Spleen (tissue), 11 donors: Measurements from ENCODE around the gene CHRM4. TPM values are rescaled to one million over a fixed set of nuclear protein-coding genes. Genes with fewer than 3 reads are reported as not detected.

Experiments
- DNase-seq: peaks from one replicate; pipeline ENCODE4 v3.0.0-alpha.2; 2020
- H3K27ac ChIP-seq, 8 donors: fragments of 200-600 bp; sonication (generic) in 7 of 8; 1 replicate in 4 of 8; 2 replicates in 4 of 8; pipeline versions ENCODE4 v1.5.0 to v1.8.0; 2016 to 2021; ENCODE audit warnings: inconsistent platforms in 4 of 8, mild to moderate bottlenecking in 4 of 8, moderate library complexity in 1 of 8
- H3K27me3 ChIP-seq, 7 donors: fragments of 200-600 bp; sonication (generic) in 6 of 7; replicated peaks in 1 of 7; 1 replicate in 4 of 7; 2 replicates in 3 of 7; pipeline versions ENCODE4 v1.5.0 to v1.8.0; 2016 to 2021; ENCODE audit warnings: inconsistent platforms in 3 of 7, mild to moderate bottlenecking in 1 of 7
- H3K36me3 ChIP-seq, 6 donors: fragments of 200-600 bp; sonication (generic) in 5 of 6; 1 replicate in 4 of 6; 2 replicates in 2 of 6; pipeline versions ENCODE4 v1.5.0 to v1.8.0; 2016 to 2021; ENCODE audit warnings: inconsistent platforms in 2 of 6
- H3K4me1 ChIP-seq, 6 donors: fragments of 200-600 bp; sonication (generic) in 5 of 6; 1 replicate in 3 of 6; 2 replicates in 3 of 6; pipeline versions ENCODE4 v1.5.0 to v1.8.0; 2016 to 2021; ENCODE audit warnings: inconsistent platforms in 3 of 6
- H3K4me3 ChIP-seq, 8 donors: fragments of 200-600 bp; sonication (generic) in 7 of 8; 1 replicate in 4 of 8; 2 replicates in 4 of 8; pipeline versions ENCODE4 v1.5.0 to v1.8.0; 2016 to 2021; ENCODE audit warnings: inconsistent platforms in 4 of 8, mild to moderate bottlenecking in 4 of 8, moderate library complexity in 2 of 8
- H3K9me3 ChIP-seq, 8 donors: fragments of 200-600 bp; sonication (generic) in 7 of 8; 1 replicate in 4 of 8; 2 replicates in 4 of 8; pipeline versions ENCODE4 v1.5.0 to v1.8.0; 2016 to 2021; ENCODE audit warnings: inconsistent platforms in 4 of 8
- POLR2A ChIP-seq, 3 donors: fragments of 450-650 bp; IDR thresholded peaks; one replicate each; pipeline ENCODE4 v1.5.1; 2017; ENCODE audit warnings: antibody characterized with exemption in 3 of 3, mild to moderate bottlenecking in 1 of 3
- POLR2AphosphoS5 ChIP-seq, 3 donors: sonication (generic); formaldehyde crosslinking; IDR thresholded peaks; one replicate each; pipeline ENCODE4 v1.5.1; 2017; ENCODE audit warnings: antibody characterized with exemption in 3 of 3
- WGBS, 5 donors: extraction: QIAGEN DNeasy Blood & Tissue Kit in 3 of 5; methylation state at CpG; one replicate each; pipeline versions ENCODE4 v1.1.5 to v1.1.7; 2013 to 2018; 5-methylcytosine and 5-hydroxymethylcytosine counted together
- intact Hi-C: fragments of 100-400 bp; cut with DNase I; formaldehyde crosslinking; loops from one replicate; pipeline ENCODE4 v1.15.0; 2023; ENCODE audit warnings: low total_unique reads
- polyA plus RNA-seq, 3 donors: library from polyadenylated mRNA; stranded (reverse); fragments of 200-250 nt; gene quantifications; one replicate each; pipeline ENCODE4 v1.2.1, GENCODE V29; 2013
- total RNA-seq, 7 donors: library from RNA; depleted of rRNA in 3 of 7; stranded (reverse); fragments of >200 nt in 3 of 7; fragmentation: NEBNext Ultra II Directional in 4 of 7; extraction: Animal tissue kit (Norgen Biotek cat#: 25700) in 4 of 7; gene quantifications; one replicate each; pipeline versions ENCODE4 v1.1.0 to v1.2.1, GENCODE V29; 2016 to 2021
- TF ChIP-seq, protein P1 (sequence below), 11 experiments: fragments of 200-600 bp in 7 of 11; fragments of 450-650 bp in 4 of 11; sonication (generic) in 4 of 11; IDR thresholded peaks in 8 of 11; conservative IDR thresholded peaks in 3 of 11; 1 replicate in 7 of 11; 2 replicates in 4 of 11; pipeline versions ENCODE4 v1.4.0 to v1.8.0; 2016 to 2021; ENCODE audit warnings: antibody characterized with exemption in 11 of 11, inconsistent platforms in 4 of 11, mild to moderate bottlenecking in 1 of 11
- donor health status: healthy with polysubstance abuse.
- donor health status: DM: no; HTN: no; CAD: no; lungs with moderate emphysema.
- donor health status: DM: no; HTN: no; CAD: no.
- donor health status: Bipolar disorder and iron deficiency.
- donor health status: healthy.
- donor health status: DM: no; HTN: no; CAD: no.
- donor health status: DM: yes; HTN: yes; CAD: no.

Gene CHRM4
- total and polyA plus RNA-seq, 10 donors: 0.06 to 34.1 (median 3.3) TPM

DNA sequence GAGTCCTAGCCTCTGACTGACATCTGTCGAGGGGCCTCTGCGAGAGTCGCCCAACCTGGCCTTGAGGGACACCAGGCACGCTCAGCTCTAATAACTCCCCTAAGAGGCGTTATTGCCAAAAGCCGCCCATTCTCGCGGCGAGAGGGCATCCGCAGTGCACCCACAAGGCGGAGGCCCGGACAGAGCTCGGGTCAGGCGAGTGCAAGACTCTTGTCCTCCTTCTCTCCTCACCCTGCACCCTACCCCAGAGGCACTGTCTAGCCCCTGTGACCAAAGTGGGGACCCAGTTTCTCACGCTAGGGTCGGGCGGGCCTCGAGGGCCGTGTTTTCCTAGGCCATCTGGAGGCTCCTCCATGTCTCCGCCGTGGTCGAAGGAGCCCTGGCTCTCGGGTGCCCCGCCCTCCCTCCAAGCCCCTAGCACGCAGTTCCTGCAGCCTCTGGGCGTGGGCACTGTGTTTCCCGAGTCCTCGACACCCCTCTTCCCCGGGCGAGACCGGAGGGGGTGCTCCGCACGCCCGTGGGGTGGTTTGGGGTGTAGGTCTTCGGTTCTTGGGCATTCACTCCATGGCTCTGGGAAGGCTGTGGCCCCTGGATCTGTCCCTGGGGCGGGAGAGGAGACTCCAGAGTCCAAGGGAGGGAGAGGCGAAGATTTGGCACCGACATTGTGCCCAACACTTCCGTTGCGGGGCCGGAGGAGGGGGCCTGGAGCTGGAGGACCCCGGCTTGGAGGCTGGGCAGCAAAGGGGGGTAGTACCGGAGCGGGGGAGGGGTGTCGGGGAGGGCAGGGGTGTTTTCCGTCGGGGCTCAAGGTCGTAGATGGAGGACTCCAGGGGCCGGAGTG lies 1.0 kb downstream of the CHRM4 start:
- Histone ChIP-seq H3K27ac (peak overlapping the region in 4 of 8 donors; percentile 49 to 74 (median 66)), H3K27me3 (peaks cover 11 to 82% (median 61%) of the 10 kb centered on the region in 7 donors), H3K4me1 (peaks cover 25 to 68% (median 51%) of the 10 kb centered on the region in 6 donors), H3K9me3 (no peaks in the 10 kb centered on the region), H3K4me3 (peak overlapping the region in 7 of 8 donors; percentile 33 to 67 (median 48)), H3K36me3 (peaks cover 0 to 8% (median 0%) of the 10 kb centered on the region in 6 donors)
- intact Hi-C loops: no loop called here
- TF ChIP-seq, protein P1, sequence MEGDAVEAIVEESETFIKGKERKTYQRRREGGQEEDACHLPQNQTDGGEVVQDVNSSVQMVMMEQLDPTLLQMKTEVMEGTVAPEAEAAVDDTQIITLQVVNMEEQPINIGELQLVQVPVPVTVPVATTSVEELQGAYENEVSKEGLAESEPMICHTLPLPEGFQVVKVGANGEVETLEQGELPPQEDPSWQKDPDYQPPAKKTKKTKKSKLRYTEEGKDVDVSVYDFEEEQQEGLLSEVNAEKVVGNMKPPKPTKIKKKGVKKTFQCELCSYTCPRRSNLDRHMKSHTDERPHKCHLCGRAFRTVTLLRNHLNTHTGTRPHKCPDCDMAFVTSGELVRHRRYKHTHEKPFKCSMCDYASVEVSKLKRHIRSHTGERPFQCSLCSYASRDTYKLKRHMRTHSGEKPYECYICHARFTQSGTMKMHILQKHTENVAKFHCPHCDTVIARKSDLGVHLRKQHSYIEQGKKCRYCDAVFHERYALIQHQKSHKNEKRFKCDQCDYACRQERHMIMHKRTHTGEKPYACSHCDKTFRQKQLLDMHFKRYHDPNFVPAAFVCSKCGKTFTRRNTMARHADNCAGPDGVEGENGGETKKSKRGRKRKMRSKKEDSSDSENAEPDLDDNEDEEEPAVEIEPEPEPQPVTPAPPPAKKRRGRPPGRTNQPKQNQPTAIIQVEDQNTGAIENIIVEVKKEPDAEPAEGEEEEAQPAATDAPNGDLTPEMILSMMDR (IDR thresholded peaks at IDR 0.05 in 8 of 11, conservative IDR thresholded peaks at IDR 0.05 in 3 of 11): no peak
- no peak for TF ChIP-seq POLR2A (IDR thresholded peaks at IDR 0.05)
- no peak for TF ChIP-seq POLR2AphosphoS5 (IDR thresholded peaks at IDR 0.05)
- peak; percentile 70 for DNase-seq
- 5 to 9% (median 6%) methylated on average over 26 to 49 of the region's 49 CpGs for WGBS, 5 donors

DNA sequence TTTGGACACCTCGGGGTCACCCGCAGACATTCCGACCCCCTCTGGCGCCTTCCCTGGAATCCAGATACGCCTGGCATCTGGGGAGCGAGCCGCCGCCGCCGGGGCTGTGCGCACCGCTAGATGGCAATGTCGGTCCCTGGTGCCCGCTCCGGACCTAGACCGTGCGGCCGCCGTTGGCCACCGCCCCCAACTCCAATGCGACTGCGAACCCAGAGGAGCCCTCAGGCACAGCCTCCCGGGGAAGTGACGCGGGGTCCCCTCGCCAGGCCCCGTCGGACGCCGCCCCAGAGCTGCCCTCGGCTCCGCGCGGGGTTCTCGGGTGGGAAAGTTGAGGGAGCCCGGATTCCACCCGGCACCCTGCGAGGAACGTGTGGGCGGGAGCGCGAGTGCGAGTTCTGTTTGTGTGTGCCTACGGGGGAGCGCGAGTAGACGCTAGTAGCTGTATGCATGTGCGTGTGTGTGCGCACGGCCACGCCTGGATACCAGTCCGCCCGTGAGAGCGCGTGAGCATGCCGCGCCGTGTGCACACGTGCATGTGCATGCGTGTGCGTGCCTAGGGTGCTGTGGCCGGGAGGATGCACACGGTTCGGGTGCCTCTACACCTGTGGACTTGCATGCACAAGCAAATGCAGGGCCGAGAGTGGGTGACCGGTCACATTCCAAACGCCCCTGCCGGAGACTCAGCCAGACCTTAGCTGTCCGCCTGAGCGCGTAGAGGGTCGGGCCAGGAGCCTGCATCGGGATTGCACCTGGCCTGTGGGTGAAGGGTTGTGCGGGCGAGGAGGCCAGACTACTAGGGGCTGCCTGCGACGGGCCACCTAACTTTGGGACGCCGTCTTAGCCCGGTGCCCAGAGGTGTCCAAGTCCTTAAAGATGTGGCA lies 1.9 kb downstream of the CHRM4 start:
- H3K9me3 ChIP-seq: no peaks in the 10 kb centered on the region
- H3K4me3 ChIP-seq: peak overlapping the region; percentile 18 to 67 (median 46)
- peaks cover 0 to 9% (median 0%) of the 10 kb centered on the region in 6 donors for H3K36me3 ChIP-seq
- WGBS, 5 donors: 3 to 8% (median 3%) methylated on average over 21 to 80 of the region's 80 CpGs
- peak; percentile 90 for DNase-seq
- H3K27me3 ChIP-seq: peaks cover 11 to 91% (median 65%) of the 10 kb centered on the region in 7 donors
- peak overlapping the region in 4 of 8 donors; percentile 6 to 74 (median 66) for H3K27ac ChIP-seq
- peaks cover 25 to 74% (median 51%) of the 10 kb centered on the region in 6 donors for H3K4me1 ChIP-seq
- TF ChIP-seq, protein P1 (IDR thresholded peaks at IDR 0.05 in 8 of 11, conservative IDR thresholded peaks at IDR 0.05 in 3 of 11): peak; percentile 18 to 87 (median 70)
- peak in 2 of 3 donors; percentile 52 to 71 for TF ChIP-seq POLR2AphosphoS5 (IDR thresholded peaks at IDR 0.05)
- no peak for TF ChIP-seq POLR2A (IDR thresholded peaks at IDR 0.05)
- intact Hi-C loops: loop anchor here (5.0 to 10.0 kb wide), 2 partner anchors 143 to 205 kb away; partner anchors contain the start of gene AMBRA1

DNA sequence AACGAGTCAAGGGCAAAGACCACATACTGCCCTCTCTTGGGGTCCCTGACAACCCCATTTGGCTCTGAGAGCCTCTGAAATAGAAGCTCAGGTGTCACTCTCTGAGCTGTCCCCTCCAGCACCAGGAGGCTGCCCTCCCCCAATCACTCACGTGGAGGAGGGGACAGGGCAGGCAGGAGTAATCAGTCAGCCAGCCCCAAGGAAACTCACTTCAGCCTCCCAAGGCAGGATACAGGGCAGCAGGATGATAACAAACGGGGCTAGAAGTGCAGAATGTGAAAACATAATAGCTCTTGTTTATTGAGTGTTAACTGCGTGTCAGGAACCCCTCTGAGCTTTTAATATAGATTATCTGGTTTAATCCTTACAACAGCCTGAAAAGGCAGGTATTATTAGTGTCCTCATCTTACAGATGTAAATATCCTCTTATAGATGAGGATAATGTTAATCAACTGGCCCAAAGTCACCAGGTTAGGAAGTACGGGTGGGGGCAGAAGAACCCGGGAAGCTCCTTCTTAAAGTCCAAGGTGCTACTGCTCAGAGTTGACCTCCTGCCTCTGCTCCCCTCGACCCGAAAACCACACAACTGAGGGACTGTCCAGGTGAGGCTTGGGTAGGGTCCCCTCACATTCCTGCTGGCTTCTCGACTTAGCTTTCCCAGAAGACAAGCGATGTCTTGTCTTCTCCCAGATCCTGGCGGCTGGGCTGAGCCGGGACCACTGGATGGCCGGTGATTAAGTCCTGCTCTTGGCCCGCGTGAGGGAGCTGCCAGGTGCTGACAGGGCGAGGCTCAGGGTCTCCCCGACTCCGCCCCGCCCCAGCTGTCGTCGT lies 2.7 kb downstream of the CHRM4 start:
- intact Hi-C loops: loop anchor here (5.0 to 10.0 kb wide), 2 partner anchors 143 to 206 kb away; partner anchors contain the start of gene AMBRA1
- DNase-seq: no peak
- H3K27ac ChIP-seq: peak overlapping the region in 3 of 8 donors; percentile 27 to 74 (median 28)
- H3K4me1 ChIP-seq: peaks cover 25 to 81% (median 51%) of the 10 kb centered on the region in 6 donors
- H3K27me3 ChIP-seq: peaks cover 11 to 99% (median 65%) of the 10 kb centered on the region in 7 donors
- peak overlapping the region in 7 of 8 donors; percentile 33 to 67 (median 48) for H3K4me3 ChIP-seq
- no peaks in the 10 kb centered on the region for H3K9me3 ChIP-seq
- TF ChIP-seq POLR2A (IDR thresholded peaks at IDR 0.05): no peak
- TF ChIP-seq POLR2AphosphoS5 (IDR thresholded peaks at IDR 0.05): no peak
- TF ChIP-seq, protein P1 (IDR thresholded peaks at IDR 0.05 in 8 of 11, conservative IDR thresholded peaks at IDR 0.05 in 3 of 11): no peak
- WGBS, 5 donors: 12 to 29% (median 15%) methylated on average over 7 to 21 of the region's 21 CpGs
- H3K36me3 ChIP-seq: peaks cover 0 to 9% (median 0%) of the 10 kb centered on the region in 6 donors
